Measurements from ENCODE around the gene DCAF17.

- no peak for TF ChIP-seq CTCF (IDR thresholded peaks at IDR 0.05)
- TF ChIP-seq POLR2AphosphoS5 (IDR thresholded peaks at IDR 0.05), result no peak
These were observed 13.1 kb upstream of the DCAF17 start for GRCh38 chr2:171420728-171421563.

Data from prostate gland (tissue), 2 donors.